Activated effector memory CD4-positive, alpha-beta T cell treated with anti-CD3 and anti-CD28 coated beads, Interleukin-2, amount 50 U/mL, for 16 hours (primary cell): ENCODE data around the gene LEO1.

Experiments
- DNase-seq: peaks from one replicate; pipeline ENCODE4 v3.0.0-alpha.2; 2020

Gene LEO1

DNA sequence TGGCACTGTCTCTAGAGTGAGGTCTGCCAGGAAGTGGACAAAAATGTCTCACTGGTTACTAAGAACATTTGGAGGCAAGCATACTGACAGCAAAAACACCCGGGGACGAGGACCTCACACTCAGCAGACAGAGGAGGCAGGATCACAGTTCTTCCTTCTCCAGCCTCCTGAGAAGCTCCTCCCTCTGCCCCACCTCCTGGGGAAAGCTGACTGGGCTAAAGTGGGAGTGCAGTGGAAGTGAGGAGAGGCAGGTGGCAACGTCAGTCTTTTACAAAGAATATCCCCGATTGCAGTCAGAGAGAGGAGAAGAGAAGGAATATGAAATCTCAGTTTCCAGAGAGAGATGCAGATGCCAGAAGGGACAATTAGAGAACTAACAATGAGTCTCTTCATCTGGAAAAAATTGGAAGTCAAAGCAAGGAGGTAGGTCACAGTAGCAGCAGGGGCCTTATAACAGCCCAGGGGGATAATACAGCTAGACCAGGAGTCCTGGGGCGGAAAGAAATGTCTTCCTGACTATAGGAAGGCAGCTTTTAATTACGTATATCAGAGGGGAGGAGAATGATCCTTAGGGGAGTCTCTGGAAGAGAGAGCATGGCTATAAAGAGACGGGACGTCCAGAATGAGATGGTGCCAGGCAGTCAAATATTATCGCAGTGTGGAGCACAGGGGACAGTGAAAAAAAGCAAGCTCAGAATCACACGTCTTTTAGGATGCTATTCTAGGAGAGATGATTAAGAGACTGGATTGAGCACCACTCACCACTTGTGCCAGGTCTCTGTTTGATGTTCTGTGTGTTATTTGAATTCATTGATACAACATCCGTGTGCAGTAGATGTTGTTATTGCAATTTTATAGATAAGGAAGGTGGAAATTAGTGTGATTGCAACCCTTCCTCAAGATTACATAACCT, 47.2 kb downstream of the LEO1 start:
- DNase-seq = no peak

DNA sequence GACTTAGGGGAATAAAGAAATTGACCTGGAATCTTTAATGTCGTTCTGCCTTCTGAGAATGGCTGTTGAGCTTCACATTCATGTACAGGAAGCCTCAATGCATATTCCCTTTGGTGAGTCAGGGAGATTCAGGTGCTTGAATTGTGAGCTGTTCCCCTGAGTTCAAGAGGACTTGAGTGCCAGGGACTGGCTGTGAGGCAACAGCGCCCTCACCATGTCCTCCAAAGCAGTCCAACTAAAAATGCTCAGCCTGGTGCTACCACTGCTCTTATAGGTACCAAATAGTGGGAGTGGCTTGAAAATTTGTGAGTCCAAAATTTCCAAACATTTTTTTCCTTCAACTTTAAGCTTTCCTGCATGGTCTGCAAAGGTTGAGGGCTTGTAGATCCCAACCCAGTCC, 54.1 kb downstream of the LEO1 start:
- DNase-seq = no peak

DNA sequence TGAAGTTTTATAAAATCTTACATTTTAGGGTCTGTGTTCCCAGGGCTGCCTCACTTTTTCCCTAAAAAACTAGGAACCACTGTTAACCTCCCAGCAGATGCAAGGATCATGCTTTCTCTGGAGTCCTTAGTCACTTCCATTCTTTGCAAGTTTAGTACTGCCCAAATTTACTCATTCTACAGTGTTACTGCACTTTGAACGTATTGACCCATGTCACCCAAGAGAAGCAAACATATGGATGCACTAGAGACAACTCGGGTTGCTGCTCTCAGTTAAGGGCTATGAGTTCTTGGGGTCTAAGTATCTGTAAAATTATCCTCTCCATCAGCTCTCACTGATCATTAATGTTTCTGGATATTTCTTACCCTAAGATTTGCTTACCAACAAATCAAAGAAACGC, 59.0 kb downstream of the LEO1 start:
- no peak for DNase-seq

DNA sequence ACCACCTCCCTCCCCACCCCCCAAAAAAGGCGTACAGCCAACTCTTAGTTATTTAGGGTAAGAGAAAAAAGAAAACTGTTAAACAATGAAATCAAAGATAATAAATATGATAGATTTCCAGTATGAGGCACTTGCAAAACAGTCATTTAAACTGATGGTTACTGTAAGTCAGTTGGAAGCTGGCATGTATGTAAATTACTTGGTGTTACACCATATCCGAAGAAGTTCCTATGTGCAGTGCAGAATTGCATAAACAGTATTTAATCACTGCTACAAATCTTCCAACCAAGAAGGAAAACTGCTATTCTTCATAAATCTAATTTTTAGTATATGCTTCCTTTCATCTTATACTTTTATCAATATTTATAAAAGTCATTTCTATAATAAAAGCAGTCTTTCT, 62.0 kb downstream of the LEO1 start:
- no peak for DNase-seq

DNA sequence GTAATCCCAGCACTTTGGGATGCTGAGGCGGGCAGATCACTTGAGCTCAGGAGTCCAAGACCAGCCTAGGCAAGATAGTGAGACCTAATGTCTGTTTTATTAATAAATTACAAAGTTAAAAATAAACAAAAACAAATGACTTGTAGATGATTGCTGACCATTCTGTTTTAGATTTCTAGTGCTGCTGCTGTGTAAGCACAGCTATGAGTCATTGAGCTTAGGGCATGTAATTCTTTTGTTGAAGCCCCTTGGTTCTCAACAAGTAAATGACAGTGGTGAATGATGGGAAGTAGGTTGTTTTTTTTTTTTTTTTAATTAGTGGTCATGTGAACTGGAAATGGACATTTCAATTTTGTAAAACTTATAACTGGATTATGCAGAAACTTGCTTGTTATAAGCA, 63.3 kb downstream of the LEO1 start:
- DNase-seq = no peak

DNA sequence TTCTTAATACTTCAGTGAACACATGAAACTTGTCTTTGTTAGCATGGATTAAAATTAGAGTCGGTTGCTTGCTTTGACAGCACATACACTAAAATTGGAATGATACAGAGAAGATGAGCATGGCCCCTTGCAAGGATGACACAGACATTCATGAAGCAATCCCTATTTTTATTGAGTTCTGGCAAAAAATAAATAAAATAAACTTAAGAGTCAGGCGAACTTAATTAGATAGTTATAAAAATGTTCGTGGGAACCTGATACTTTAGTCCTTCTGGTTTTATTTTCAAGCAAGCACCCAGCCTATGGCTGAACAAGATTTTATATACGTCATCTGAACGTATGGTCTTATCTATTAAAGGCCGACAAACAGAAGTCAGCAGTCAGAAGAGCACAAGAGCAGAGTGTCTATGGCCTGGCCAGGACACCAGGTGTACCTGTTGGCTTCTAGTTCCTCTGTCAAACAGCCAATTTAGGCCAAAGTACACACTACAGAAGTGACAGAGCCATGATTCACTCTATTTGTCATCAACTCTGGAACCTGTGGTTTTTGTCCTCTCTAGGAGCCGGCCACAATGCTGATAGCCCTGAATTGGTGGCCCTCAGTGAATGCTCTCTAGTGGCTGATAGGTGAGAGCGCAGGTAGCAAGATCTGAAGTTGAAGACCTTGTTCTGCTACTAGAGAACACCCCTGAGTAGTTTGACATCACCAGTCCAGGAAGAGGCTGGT, 64.3 kb downstream of the LEO1 start:
- no peak for DNase-seq

DNA sequence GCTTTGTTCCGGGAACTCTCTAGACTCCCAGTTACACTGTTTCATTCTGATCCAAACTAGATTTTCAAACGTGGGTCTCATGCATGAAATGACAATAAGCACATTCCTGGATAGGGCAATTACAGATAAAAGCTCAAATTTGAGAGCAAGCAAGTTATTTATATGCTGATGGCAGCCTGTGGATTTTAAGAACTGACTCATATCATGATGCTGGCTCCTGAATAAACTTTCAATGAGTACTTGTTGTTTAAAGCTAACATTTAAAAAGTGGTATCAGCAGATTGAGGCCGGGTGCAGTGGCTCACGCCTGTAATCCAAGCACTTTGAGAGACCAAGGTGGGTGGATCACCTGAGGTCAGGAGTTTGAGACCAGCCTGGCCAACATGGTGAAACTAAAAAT, 66.6 kb downstream of the LEO1 start:
- DNase-seq = no peak

DNA sequence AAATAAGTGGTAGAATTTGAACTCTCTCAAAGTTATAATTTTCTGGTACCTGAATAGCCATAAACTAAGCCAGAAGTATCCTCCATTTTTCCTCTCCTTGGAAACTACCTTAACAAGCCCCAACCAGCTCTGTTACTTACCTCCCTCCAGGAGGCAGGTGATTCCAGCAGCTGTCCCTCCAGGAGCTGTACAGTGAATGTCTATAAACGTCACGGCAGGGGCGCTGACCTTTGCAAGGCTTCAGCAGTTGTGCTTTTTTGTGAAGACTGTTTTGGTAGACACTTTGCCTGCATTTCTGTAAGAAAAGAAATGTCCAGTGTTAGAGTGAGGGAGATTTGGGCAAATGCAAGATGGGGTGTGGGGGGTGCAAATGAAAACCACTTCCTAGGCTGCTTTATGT, 67.2 kb downstream of the LEO1 start:
- DNase-seq = no peak

DNA sequence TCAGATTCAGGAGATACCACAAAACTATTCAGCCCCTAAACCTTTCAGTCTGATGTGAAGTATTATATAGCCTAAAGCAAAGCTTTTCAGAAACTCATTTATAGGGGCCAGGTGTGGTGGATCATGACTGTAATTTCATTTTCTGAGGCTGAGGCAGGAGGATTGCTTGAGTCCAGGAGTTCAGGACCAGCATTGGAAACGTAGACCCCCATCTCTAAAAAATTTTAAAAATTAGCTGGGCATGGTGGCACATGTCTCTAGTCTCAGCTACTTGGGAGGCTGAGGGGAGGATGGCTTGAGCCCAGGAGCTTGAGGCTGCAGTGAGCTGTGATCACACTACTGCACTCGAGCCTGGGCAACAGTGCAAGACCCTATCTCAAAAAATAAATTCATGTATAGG, 82.1 kb downstream of the LEO1 start:
- no peak for DNase-seq

DNA sequence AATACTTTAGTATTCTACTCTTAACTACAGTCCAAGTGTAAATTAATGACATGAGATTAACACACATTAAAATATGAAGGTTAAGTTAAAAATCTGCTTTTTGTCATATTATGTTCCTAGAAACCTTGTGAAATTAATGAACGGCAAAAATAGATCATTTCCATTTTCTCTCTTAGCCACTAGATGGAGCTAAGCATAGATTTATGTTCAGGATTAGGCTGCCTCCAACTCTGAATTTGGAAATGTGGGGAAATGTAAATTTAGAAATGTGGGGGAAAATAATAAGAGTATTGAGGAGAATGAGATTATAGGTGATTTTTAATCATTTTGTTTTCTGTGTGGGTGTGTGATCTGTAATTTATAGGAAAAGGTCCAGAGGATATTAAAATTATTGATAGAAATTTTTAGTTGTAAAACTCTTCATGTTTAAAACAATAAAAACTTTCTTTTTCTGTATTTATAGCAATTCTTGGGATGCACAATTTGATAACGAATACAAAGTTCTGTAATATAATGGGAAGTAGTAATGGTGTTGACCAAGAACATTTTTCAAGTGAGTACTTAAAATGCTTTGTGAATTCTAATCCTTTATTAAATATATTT, 82.9 kb downstream of the LEO1 start:
- DNase-seq = no peak
